Loucy (cell line): Measurements from ENCODE around the gene HSBP1L1.

Source experiments
- H2AFZ ChIP-seq: fragments of 200-600 bp; sonication (generic); 2 replicates; pipeline ENCODE4 v1.6.0; 2016; ENCODE audit warnings: antibody characterized with exemption, mild to moderate bottlenecking, low read length, moderate library complexity
- H3F3A ChIP-seq: fragments of 200-600 bp; 2 replicates; pipeline ENCODE4 v1.6.0; 2016; ENCODE audit warnings: antibody characterized with exemption, low read depth, mild to moderate bottlenecking
- H3K27me3 ChIP-seq: fragments of 200-600 bp; sonication (generic); 2 replicates; pipeline ENCODE4 v1.6.1; 2014; ENCODE audit warnings: low read length, mild to moderate bottlenecking; ENCODE audit not compliant: insufficient read depth, poor library complexity, severe bottlenecking
- H3K36me3 ChIP-seq: fragments of 200-600 bp; sonication (generic); 2 replicates; pipeline ENCODE4 v1.6.1; 2016; ENCODE audit warnings: low read length; ENCODE audit not compliant: insufficient read depth
- H3K4me1 ChIP-seq: fragments of 200-600 bp; sonication (generic); 2 replicates; pipeline ENCODE4 v1.5.1; 2014; ENCODE audit warnings: low read length, mild to moderate bottlenecking; ENCODE audit not compliant: insufficient read depth, poor library complexity, severe bottlenecking
- H3K4me2 ChIP-seq: fragments of 200-600 bp; sonication (generic); 2 replicates; pipeline ENCODE4 v1.6.0; 2014; ENCODE audit warnings: antibody characterized with exemption, low read length, low read depth, mild to moderate bottlenecking; ENCODE audit not compliant: poor library complexity, severe bottlenecking
- H3K4me3 ChIP-seq: fragments of 200-600 bp; sonication (generic); 2 replicates; pipeline ENCODE4 v1.5.1; 2014; ENCODE audit warnings: low read length, mild to moderate bottlenecking, mixed read lengths; ENCODE audit not compliant: poor library complexity, severe bottlenecking
- H3K79me2 ChIP-seq: fragments of 200-600 bp; sonication (generic); 2 replicates; pipeline ENCODE4 v1.6.1; 2014; ENCODE audit warnings: low read length; ENCODE audit not compliant: insufficient read depth
- H3K9ac ChIP-seq: fragments of 200-600 bp; sonication (generic); 2 replicates; pipeline ENCODE4 v1.6.0; 2014; ENCODE audit warnings: mild to moderate bottlenecking, low read depth, low read length, moderate library complexity; ENCODE audit not compliant: poor library complexity, severe bottlenecking
- H3K9me2 ChIP-seq: fragments of 200-600 bp; sonication (generic); replicated peaks from 2 replicates; pipeline ENCODE4 v1.6.1; 2016; ENCODE audit warnings: low read depth, low read length, mixed read lengths
- H3K9me3 ChIP-seq: fragments of 200-600 bp; sonication (generic); 2 replicates; pipeline ENCODE4 v1.6.1; 2014; ENCODE audit warnings: mild to moderate bottlenecking, antibody characterized with exemption, low read length, low read depth; ENCODE audit not compliant: insufficient read depth
- H4K20me1 ChIP-seq: fragments of 200-600 bp; sonication (generic); 2 replicates; pipeline ENCODE4 v1.6.0; 2014; ENCODE audit warnings: antibody characterized with exemption, low read length, mild to moderate bottlenecking; ENCODE audit not compliant: insufficient read depth, poor library complexity, severe bottlenecking
- EZH2phosphoT487 ChIP-seq: fragments of 200-600 bp; IDR thresholded peaks from 2 replicates; pipeline ENCODE4 v1.6.1; 2018; ENCODE audit warnings: antibody characterized with exemption, mild to moderate bottlenecking, moderate library complexity, borderline replicate concordance
- TF ChIP-seq, protein P1 (sequence below): fragments of 200-600 bp; sonication (generic); conservative IDR thresholded peaks from 2 replicates; pipeline ENCODE4 v1.5.1; 2014; ENCODE audit warnings: mild to moderate bottlenecking, antibody characterized with exemption, low read length

The HSBP1L1 gene

DNA sequence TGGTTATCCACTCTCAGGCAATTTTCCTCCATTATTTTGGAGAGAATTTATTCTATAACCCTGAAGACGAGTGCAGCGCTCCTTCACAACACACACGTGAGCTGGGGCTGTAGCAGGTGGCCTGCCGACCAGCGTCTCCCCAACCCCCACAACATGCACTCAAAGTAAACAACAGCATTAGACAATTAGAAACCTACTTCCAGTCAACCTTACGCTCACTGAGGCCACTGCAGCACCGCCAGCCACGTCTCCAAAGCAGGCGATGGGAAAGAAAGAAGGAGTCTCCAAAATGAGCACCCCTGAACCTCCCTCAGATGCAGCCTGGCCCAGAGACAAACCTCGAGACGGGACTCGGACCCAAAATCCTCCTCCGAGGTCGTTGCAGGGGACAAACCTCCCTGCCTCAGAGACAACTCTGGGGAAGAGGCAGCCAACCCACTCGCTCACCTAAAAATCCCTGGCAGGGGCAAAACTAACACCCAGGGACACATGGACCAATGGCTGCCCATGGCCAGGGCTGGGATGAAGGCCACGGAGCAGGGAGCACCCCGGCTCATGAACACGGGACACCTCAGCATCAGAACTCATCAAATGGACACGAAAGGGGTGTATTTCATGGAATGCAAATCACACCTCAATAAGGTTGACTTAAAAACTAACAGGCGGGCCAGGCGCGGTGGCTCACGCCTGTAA is 15.6 kb upstream of the HSBP1L1 start:
- Histone ChIP-seq H3F3A (no peaks in the 10 kb centered on the region; the same call in 1 of the 2 replicates), H4K20me1 (peaks cover 21% of the 10 kb centered on the region), H3K9me3 (no peaks in the 10 kb centered on the region), H3K4me2 (peak overlapping the region; percentile 92), H3K79me2 (peaks cover 64% of the 10 kb centered on the region), H3K9ac (peak overlapping the region; percentile 65), H2AFZ (no peak overlapping the region), H3K36me3 (no peaks in the 10 kb centered on the region), H3K4me3 (peak overlapping the region; percentile 83), H3K9me2 (no peaks in the 10 kb centered on the region), H3K4me1 (peaks cover 45% of the 10 kb centered on the region), H3K27me3 (no peaks in the 10 kb centered on the region)
- TF ChIP-seq, protein P1, sequence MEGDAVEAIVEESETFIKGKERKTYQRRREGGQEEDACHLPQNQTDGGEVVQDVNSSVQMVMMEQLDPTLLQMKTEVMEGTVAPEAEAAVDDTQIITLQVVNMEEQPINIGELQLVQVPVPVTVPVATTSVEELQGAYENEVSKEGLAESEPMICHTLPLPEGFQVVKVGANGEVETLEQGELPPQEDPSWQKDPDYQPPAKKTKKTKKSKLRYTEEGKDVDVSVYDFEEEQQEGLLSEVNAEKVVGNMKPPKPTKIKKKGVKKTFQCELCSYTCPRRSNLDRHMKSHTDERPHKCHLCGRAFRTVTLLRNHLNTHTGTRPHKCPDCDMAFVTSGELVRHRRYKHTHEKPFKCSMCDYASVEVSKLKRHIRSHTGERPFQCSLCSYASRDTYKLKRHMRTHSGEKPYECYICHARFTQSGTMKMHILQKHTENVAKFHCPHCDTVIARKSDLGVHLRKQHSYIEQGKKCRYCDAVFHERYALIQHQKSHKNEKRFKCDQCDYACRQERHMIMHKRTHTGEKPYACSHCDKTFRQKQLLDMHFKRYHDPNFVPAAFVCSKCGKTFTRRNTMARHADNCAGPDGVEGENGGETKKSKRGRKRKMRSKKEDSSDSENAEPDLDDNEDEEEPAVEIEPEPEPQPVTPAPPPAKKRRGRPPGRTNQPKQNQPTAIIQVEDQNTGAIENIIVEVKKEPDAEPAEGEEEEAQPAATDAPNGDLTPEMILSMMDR, result no peak
- TF ChIP-seq EZH2phosphoT487, result no peak

DNA sequence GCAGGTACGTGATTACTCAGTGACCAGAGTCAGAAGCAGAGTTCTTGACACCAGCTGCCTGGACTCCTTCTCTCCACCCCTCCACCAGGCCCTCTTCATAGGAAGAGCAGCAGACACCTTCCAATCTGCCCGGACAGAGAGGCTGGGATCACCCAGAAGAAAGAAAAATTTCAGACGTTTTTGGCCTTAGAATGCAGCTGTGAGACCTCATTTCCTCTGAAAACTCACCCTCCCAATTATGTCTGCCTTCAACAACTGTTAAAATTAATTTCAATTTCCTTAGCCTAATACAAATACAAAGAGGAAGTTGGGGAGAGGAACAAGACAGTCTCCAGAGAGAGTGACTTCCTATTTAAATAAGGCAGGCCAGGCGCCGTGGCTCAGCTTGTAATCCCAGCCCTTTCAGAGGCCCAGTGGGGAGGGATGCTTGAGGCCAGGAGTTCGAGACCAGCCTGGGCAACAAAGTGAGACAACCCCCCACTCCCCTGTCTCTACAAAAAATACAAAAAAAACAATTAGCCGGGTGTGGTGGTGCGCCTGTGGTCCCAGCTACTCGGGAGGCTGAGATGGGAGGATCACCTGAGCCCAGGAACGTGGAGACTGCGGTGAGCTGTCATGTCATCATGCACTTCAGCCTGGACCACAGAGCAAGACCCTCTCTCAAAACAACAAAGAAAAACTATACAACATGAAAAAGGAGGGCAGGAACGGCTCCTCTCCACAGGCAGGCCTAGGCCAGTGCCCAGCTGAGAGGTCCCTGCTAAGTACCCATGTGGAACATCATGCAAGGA is 14.6 kb upstream of the HSBP1L1 start:
- Histone ChIP-seq H3K9me2 (no peaks in the 10 kb centered on the region), H3K9me3 (no peaks in the 10 kb centered on the region), H3K4me1 (peaks cover 38% of the 10 kb centered on the region), H3F3A (no peaks in the 10 kb centered on the region; the same call in 1 of the 2 replicates), H3K36me3 (no peaks in the 10 kb centered on the region), H3K9ac (peak overlapping the region; percentile 65), H3K4me3 (peak overlapping the region; percentile 83), H3K79me2 (peaks cover 58% of the 10 kb centered on the region), H2AFZ (no peak overlapping the region), H3K27me3 (no peaks in the 10 kb centered on the region), H3K4me2 (peak overlapping the region; percentile 92), H4K20me1 (peaks cover 15% of the 10 kb centered on the region)
- TF ChIP-seq, protein P1, result no peak

DNA sequence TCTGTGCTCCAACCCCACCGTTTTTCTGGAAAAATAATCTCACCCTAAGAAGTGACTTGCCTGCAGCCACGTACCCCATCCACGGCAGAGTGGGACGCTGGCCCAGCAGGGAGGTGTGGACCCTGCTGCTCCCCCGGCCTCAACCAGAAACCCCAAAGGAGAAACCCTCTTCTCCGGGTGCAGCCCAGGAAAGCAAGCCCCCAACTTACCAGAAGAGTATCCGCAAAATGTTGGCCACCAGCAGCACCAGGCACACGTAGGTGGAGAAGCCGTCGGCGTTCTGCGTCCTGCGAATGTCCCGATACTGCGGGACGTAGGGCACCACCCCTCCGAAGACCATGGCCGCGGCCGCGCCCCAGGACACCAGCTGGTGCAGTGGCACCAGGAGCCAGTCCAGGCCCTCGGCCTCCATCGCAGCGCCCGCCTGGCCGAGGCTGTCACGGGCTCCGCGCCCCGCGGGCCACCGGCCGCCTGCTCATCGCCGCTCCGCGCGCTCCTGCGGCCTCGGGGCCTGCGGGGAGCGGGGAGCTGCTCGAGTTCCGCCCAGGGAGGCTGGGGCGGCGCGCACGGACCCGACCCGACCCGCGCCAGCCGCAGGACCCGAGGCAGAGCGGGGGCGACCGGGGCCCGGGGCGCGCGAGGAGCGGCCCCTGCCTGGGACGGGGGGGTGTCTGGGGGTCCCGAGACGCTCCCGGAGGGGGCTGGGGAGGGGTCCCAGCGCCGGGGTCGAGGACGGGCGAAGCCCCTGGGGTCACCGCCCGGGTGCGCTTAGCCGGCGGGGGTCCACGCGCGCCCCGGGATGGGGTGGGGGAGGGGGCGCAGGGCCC is 13.7 kb upstream of the HSBP1L1 start:
- H3K4me3 ChIP-seq, result peak overlapping the region; percentile 83
- no peaks in the 10 kb centered on the region for H3K9me2 ChIP-seq
- peak overlapping the region; percentile 65 for H3K9ac ChIP-seq
- H3K79me2 ChIP-seq, result peaks cover 50% of the 10 kb centered on the region
- H4K20me1 ChIP-seq, result peaks cover 8% of the 10 kb centered on the region
- no peaks in the 10 kb centered on the region for H3K36me3 ChIP-seq
- H3F3A ChIP-seq, result no peaks in the 10 kb centered on the region; the same call in 1 of the 2 replicates
- no peaks in the 10 kb centered on the region for H3K27me3 ChIP-seq
- peak overlapping the region; percentile 92 for H3K4me2 ChIP-seq
- H3K9me3 ChIP-seq, result no peaks in the 10 kb centered on the region
- H3K4me1 ChIP-seq, result peaks cover 34% of the 10 kb centered on the region
- H2AFZ ChIP-seq, result peak overlapping the region; percentile 60; the same call in 1 of the 2 replicates
- TF ChIP-seq, protein P1, result no peak
- TF ChIP-seq EZH2phosphoT487, result no peak
